Fibroblast of lung (primary cell): ENCODE measurements around the gene KCND2. TPM values are rescaled to one million over a fixed set of nuclear protein-coding genes. Genes with fewer than 3 reads are reported as not detected.

Experiments used
- DNase-seq, 2 donors: peaks; one replicate each; pipeline versions ENCODE4 v3.0.0 to v3.0.0-alpha.2; 2010; ENCODE audit warnings: low read depth in 2 of 2
- H2AFZ ChIP-seq: 2 replicates; pipeline ENCODE4 v1.5.1; 2012; ENCODE audit warnings: low read length, control low read depth, inconsistent platforms
- H3K27ac ChIP-seq: 2 replicates; pipeline ENCODE4 v1.5.1; 2011; ENCODE audit warnings: low read length, control low read depth; ENCODE audit not compliant: insufficient read depth
- H3K27me3 ChIP-seq: 2 replicates; pipeline ENCODE4 v1.5.1; 2011; ENCODE audit warnings: mild to moderate bottlenecking, low read length; ENCODE audit not compliant: control insufficient read depth, insufficient read depth
- H3K36me3 ChIP-seq: 2 replicates; pipeline ENCODE4 v1.5.1; 2011; ENCODE audit warnings: low read length; ENCODE audit not compliant: control insufficient read depth, insufficient read depth
- H3K4me1 ChIP-seq: 2 replicates; pipeline ENCODE4 v1.5.1; 2011; ENCODE audit warnings: low read length; ENCODE audit not compliant: control insufficient read depth, insufficient read depth; ENCODE audit errors: extremely low read depth
- H3K4me2 ChIP-seq: 2 replicates; pipeline ENCODE4 v1.5.1; 2011; ENCODE audit warnings: low read length, control low read depth; ENCODE audit not compliant: insufficient read depth; ENCODE audit errors: extremely low read depth
- H3K4me3 ChIP-seq, 4 experiments: fragments of 200-600 bp in 1 of 4; sonication (generic) in 1 of 4; replicated peaks in 1 of 4; 2 replicates each; pipeline ENCODE4 v1.5.1; 2011 to 2016; ENCODE audit warnings: low read length in 4 of 4, low read depth in 3 of 4, mild to moderate bottlenecking in 3 of 4, control low read depth in 2 of 4, inconsistent platforms in 1 of 4, mixed read lengths in 1 of 4; ENCODE audit not compliant: insufficient read depth in 1 of 4; ENCODE audit errors: control extremely low read depth in 1 of 4
- H3K79me2 ChIP-seq: 2 replicates; pipeline ENCODE4 v1.5.1; 2012; ENCODE audit warnings: mild to moderate bottlenecking, low read length, inconsistent platforms; ENCODE audit not compliant: control insufficient read depth, insufficient read depth
- H3K9ac ChIP-seq: 2 replicates; pipeline ENCODE4 v1.5.1; 2011; ENCODE audit warnings: mild to moderate bottlenecking, low read length, control low read depth; ENCODE audit not compliant: insufficient read depth
- H3K9me3 ChIP-seq: 2 replicates; pipeline ENCODE4 v1.5.1; 2012; ENCODE audit warnings: low read depth, low read length; ENCODE audit not compliant: control insufficient read depth, insufficient read depth
- H4K20me1 ChIP-seq: 2 replicates; pipeline ENCODE4 v1.5.1; 2011; ENCODE audit warnings: low read length; ENCODE audit not compliant: control insufficient read depth, insufficient read depth; ENCODE audit errors: extremely low read depth
- CTCF ChIP-seq, 2 donors: IDR thresholded peaks in 1 of 2; conservative IDR thresholded peaks in 1 of 2; 1 replicate in 1 of 2; 2 replicates in 1 of 2; pipeline ENCODE4 v1.5.1; 2011 to 2012; ENCODE audit warnings: low read length in 2 of 2, control low read depth in 1 of 2, inconsistent platforms in 1 of 2, low read depth in 1 of 2, mild to moderate bottlenecking in 1 of 2
- EZH2 ChIP-seq: IDR thresholded peaks from 2 replicates; pipeline ENCODE4 v1.5.1; 2012; ENCODE audit warnings: low read length, control low read depth, mild to moderate bottlenecking; ENCODE audit errors: missing control alignments
- polyA plus RNA-seq, 2 donors: library from polyadenylated mRNA; depleted of rRNA in 1 of 2; stranded (reverse) in 1 of 2; unstranded in 1 of 2; fragments of >200 nt; gene quantifications; 2 replicates each; pipeline ENCODE4 v1.2.1, GENCODE V29; 2011 to 2012; ENCODE audit warnings: missing spikeins in 1 of 2
- total RNA-seq: library from RNA; depleted of rRNA; stranded (reverse); fragments of >200 nt; gene quantifications from 2 replicates; pipeline ENCODE4 v1.2.1, GENCODE V29; 2014

KCND2 gene
- total and polyA plus RNA-seq, 2 donors (not counting 1 experiment from before 2014, with no cell fraction given), result 2.1 to 6.1 TPM

DNA sequence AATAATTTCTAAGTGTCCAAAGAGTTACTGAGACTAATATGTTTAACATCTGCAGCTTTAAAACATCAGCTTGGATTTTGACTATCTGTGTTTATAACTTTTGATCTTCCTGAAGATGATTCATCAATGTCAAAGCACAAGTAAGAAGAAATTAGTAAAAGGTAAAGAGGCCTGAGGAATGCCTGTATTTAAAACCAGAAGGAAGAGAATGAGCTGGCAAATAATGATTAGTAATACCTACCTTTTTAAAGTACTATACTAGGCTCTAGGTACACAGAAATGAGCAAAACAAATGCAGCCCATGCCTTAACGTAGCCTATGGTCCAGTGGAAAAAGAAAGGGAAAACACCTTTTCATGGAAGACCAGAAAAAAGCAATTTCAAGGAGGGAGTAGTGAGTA lies 158.0 kb downstream of the KCND2 start:
- H3K27me3 ChIP-seq, result no peaks in the 10 kb centered on the region
- no peaks in the 10 kb centered on the region for H3K4me1 ChIP-seq
- H3K27ac ChIP-seq, result no peak overlapping the region
- no peaks in the 10 kb centered on the region for H3K36me3 ChIP-seq
- H4K20me1 ChIP-seq, result peaks cover 2% of the 10 kb centered on the region
- H3K79me2 ChIP-seq, result no peaks in the 10 kb centered on the region
- no peak overlapping the region for H3K4me3 ChIP-seq
- no peak for DNase-seq
- no peaks in the 10 kb centered on the region for H3K9me3 ChIP-seq
- H2AFZ ChIP-seq, result no peak overlapping the region
- TF ChIP-seq CTCF (conservative IDR thresholded peaks at IDR 0.05 in 1 of 2, IDR thresholded peaks at IDR 0.05 in 1 of 2; ENCODE audit: low read depth in 1 of 2, low read length in 2 of 2) (no peak), EZH2 (no peak)
- H3K4me2 ChIP-seq, result no peak overlapping the region
- no peak overlapping the region for H3K9ac ChIP-seq

DNA sequence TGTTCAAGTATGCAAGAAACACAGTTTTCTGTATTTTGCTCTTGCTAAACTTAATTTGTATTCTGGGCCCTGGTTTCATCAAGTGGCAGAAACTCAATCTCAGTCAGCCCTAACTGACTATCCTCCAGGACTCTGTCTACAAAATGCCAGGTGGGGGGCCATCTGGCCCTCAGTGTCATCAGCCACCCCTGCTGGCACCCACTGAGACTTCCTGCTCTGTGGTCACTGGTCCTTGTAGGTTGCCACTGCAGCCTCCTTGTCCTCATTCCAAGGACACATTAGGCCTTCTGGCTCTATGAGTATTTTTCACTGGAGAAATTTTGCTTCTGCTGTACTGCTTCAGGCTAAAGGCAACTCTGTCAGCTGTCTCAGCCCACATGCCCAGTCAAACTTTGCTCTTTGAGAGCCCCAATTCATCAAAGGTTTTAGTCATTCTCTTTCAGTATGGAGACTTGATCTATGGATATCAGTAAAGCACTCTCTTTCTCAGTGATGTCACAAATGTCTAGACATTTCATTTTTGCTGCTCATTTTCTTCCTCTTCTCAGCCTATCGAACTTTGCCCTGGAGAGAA lies 163.6 kb downstream of the KCND2 start:
- Histone ChIP-seq H4K20me1 (no peaks in the 10 kb centered on the region), H3K27ac (no peak overlapping the region), H3K27me3 (no peaks in the 10 kb centered on the region), H2AFZ (no peak overlapping the region), H3K4me3 (no peak overlapping the region), H3K36me3 (no peaks in the 10 kb centered on the region), H3K4me1 (no peaks in the 10 kb centered on the region), H3K4me2 (no peak overlapping the region), H3K79me2 (no peaks in the 10 kb centered on the region), H3K9ac (no peak overlapping the region), H3K9me3 (no peaks in the 10 kb centered on the region)
- TF ChIP-seq EZH2 (no peak), CTCF (conservative IDR thresholded peaks at IDR 0.05 in 1 of 2, IDR thresholded peaks at IDR 0.05 in 1 of 2; ENCODE audit: low read depth in 1 of 2, low read length in 2 of 2) (no peak)
- DNase-seq, result no peak

DNA sequence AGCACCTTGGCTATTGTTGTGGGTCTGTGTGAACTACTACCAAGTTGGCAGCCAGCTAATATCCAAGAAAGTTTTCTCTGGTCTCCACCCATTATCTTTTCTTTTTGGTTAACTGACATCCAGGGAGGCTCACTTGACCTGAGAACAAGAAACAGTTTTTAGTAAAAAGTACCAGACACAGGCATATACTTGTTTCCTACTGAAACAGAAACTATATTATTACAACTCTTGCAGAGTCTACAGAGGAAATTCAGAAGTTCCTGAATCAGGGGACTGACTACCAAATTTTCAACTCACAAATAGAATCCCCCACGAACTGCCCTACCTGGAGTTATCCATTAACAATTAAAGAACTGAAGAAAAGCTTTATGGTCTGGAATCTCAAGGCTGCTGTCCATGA lies 168.9 kb downstream of the KCND2 start:
- H4K20me1 ChIP-seq, result no peaks in the 10 kb centered on the region
- no peak overlapping the region for H3K9ac ChIP-seq
- H3K79me2 ChIP-seq, result no peaks in the 10 kb centered on the region
- no peaks in the 10 kb centered on the region for H3K9me3 ChIP-seq
- DNase-seq, result no peak
- no peaks in the 10 kb centered on the region for H3K36me3 ChIP-seq
- no peaks in the 10 kb centered on the region for H3K4me1 ChIP-seq
- H3K27me3 ChIP-seq, result no peaks in the 10 kb centered on the region
- H2AFZ ChIP-seq, result no peak overlapping the region
- H3K4me3 ChIP-seq, result no peak overlapping the region
- TF ChIP-seq CTCF (conservative IDR thresholded peaks at IDR 0.05 in 1 of 2, IDR thresholded peaks at IDR 0.05 in 1 of 2; ENCODE audit: low read depth in 1 of 2, low read length in 2 of 2), result no peak
- no peak for TF ChIP-seq EZH2
- H3K27ac ChIP-seq, result no peak overlapping the region
- no peak overlapping the region for H3K4me2 ChIP-seq
